HCT116 (cell line): ENCODE data around the gene GTF3C4. TPM values are rescaled to one million over a fixed set of nuclear protein-coding genes. Genes with fewer than 3 reads are reported as not detected.
"Not testable (repeated sequence)": the region's sequence is repeated elsewhere in the genome, so short reads cannot be mapped to it uniquely, and the experiment has no call there.

ENCODE experiments used
- ATAC-seq: fragments of 200-7000 bp; cut with Tn5 transposase; 2 replicates; pipeline ENCODE4 v1.9.1; 2020; ENCODE audit warnings: mild to moderate bottlenecking, moderate library complexity
- BruUV-seq: library from RNA; stranded (reverse); fragments of 400-500 nt; replicated peaks from 2 replicates; lab custom pipeline; 2021; lab: Mats Ljungman, UMichigan
- CTCF ChIA-PET: fragments of 300-600 bp; sonication (Branson Sonifier 250); formaldehyde crosslinking; loops from one replicate; lab custom pipeline; 2021; ENCODE audit warnings: antibody characterized with exemption; lab: Charles Lee
- POLR2A ChIA-PET: fragments of 300-600, 350-600 bp; sonication (Branson Sonifier 250); formaldehyde crosslinking; loops from one replicate; lab custom pipeline; 2021; ENCODE audit warnings: antibody characterized with exemption; lab: Charles Lee
- RAD21 ChIA-PET, 2 experiments: fragments of 300-600 bp; sonication (Branson Sonifier 250); formaldehyde crosslinking; loops; one replicate each; lab custom pipeline; 2023; ENCODE audit warnings: low total read pairs in 2 of 2; ENCODE audit not compliant: uncharacterized antibody in 2 of 2, unreplicated experiment in 2 of 2, low non-redundant PET in 1 of 2; lab: Charles Lee
- DNase-seq: peaks from one replicate; pipeline ENCODE4 v3.0.0-alpha.2; 2010; ENCODE audit warnings: low read depth, low spot score
- H2AFZ ChIP-seq: fragments of 200-600 bp; shearing (Covaris generic), sonication (generic); 2 replicates; pipeline ENCODE4 v1.6.1; 2017; ENCODE audit warnings: low read depth, mixed run types, mixed read lengths, antibody characterized with exemption, low read length; ENCODE audit not compliant: poor library complexity, severe bottlenecking
- H3K27ac ChIP-seq: 2 replicates; pipeline ENCODE4 v1.5.1; 2012; ENCODE audit warnings: low read depth, low read length
- H3K27me3 ChIP-seq: fragments of 200-600 bp; sonication (generic); 2 replicates; pipeline ENCODE4 v1.6.1; 2016; ENCODE audit warnings: mixed run types, low read length, mixed read lengths; ENCODE audit not compliant: insufficient read depth
- H3K36me3 ChIP-seq, 2 experiments: fragments of 200-500 bp in 1 of 2; fragments of 200-600 bp in 1 of 2; sonication (Bioruptor generic) in 1 of 2; sonication (generic) in 1 of 2; 2 replicates each; pipeline versions ENCODE4 v1.5.1 to v1.6.1; 2014 to 2016; ENCODE audit warnings: low read length in 2 of 2, inconsistent platforms in 1 of 2, mixed read lengths in 1 of 2, mixed run types in 1 of 2; ENCODE audit not compliant: insufficient read depth in 2 of 2, control insufficient read depth in 1 of 2
- H3K4me1 ChIP-seq, 2 experiments: fragments of 200-600 bp in 1 of 2; sonication (generic) in 1 of 2; 2 replicates each; pipeline versions ENCODE4 v1.5.1 to v1.6.1; 2012 to 2017; ENCODE audit warnings: low read length in 2 of 2, inconsistent platforms in 1 of 2, mild to moderate bottlenecking in 1 of 2, mixed read lengths in 1 of 2, mixed run types in 1 of 2, moderate library complexity in 1 of 2; ENCODE audit not compliant: insufficient read depth in 2 of 2, control insufficient read depth in 1 of 2
- H3K4me2 ChIP-seq: fragments of 200-600 bp; sonication (generic); 2 replicates; pipeline ENCODE4 v1.6.1; 2017; ENCODE audit warnings: mixed run types, low read length, mixed read lengths
- H3K4me3 ChIP-seq, 2 experiments: fragments of 200-600 bp in 1 of 2; sonication (generic) in 1 of 2; replicated peaks in 1 of 2; 2 replicates each; pipeline ENCODE4 v1.5.1; 2011 to 2016; ENCODE audit warnings: low read length in 2 of 2, control low read depth in 1 of 2, low read depth in 1 of 2, mild to moderate bottlenecking in 1 of 2, mixed read lengths in 1 of 2, mixed run types in 1 of 2
- H3K79me2 ChIP-seq: fragments of 200-600 bp; sonication (generic); 2 replicates; pipeline ENCODE4 v1.6.1; 2017; ENCODE audit warnings: mild to moderate bottlenecking, mixed run types, low read length, moderate library complexity, mixed read lengths; ENCODE audit not compliant: insufficient read depth
- H3K9ac ChIP-seq: fragments of 200-600 bp; sonication (generic); 2 replicates; pipeline ENCODE4 v1.6.1; 2016; ENCODE audit warnings: low read length, mixed read lengths
- H3K9me2 ChIP-seq: fragments of 200-600 bp; sonication (generic), shearing (Covaris generic); 2 replicates; pipeline ENCODE4 v1.6.1; 2017; ENCODE audit warnings: mixed run types, mild to moderate bottlenecking, moderate library complexity; ENCODE audit not compliant: insufficient read depth
- H3K9me3 ChIP-seq, 2 experiments: fragments of 200-500 bp in 1 of 2; fragments of 200-600 bp in 1 of 2; sonication (Bioruptor generic) in 1 of 2; sonication (generic) in 1 of 2; 2 replicates each; pipeline ENCODE4 v1.6.1; 2014 to 2017; ENCODE audit warnings: low read length in 2 of 2, mixed read lengths in 2 of 2, inconsistent platforms in 1 of 2, low read depth in 1 of 2, mild to moderate bottlenecking in 1 of 2, mixed run types in 1 of 2, moderate library complexity in 1 of 2; ENCODE audit not compliant: control insufficient read depth in 1 of 2, insufficient read depth in 1 of 2
- H4K20me1 ChIP-seq: fragments of 200-600 bp; sonication (generic), shearing (Covaris generic); 2 replicates; pipeline ENCODE4 v1.6.1; 2017; ENCODE audit warnings: mixed run types, mild to moderate bottlenecking, moderate library complexity; ENCODE audit not compliant: insufficient read depth
- ATF3 ChIP-seq: IDR thresholded peaks from 2 replicates; pipeline ENCODE4 v1.6.1; 2012
- EGR1 ChIP-seq: IDR thresholded peaks from 2 replicates; pipeline ENCODE4 v1.6.1; 2012; ENCODE audit warnings: low read depth
- ELF1 ChIP-seq: IDR thresholded peaks from 2 replicates; pipeline ENCODE4 v1.6.1; 2012; ENCODE audit warnings: low read depth, borderline replicate concordance
- POLR2AphosphoS5 ChIP-seq: IDR thresholded peaks from 2 replicates; pipeline ENCODE4 v1.6.1; 2011; ENCODE audit warnings: mild to moderate bottlenecking, low read depth, low read length, moderate library complexity
- SIN3A ChIP-seq: IDR thresholded peaks from 2 replicates; pipeline ENCODE4 v1.6.1; 2012; ENCODE audit warnings: low read depth
- SRF ChIP-seq: IDR thresholded peaks from 2 replicates; pipeline ENCODE4 v1.6.1; 2012; ENCODE audit warnings: low read depth
- YY1 ChIP-seq: IDR thresholded peaks from 2 replicates; pipeline ENCODE4 v1.6.1; 2011; ENCODE audit warnings: low read length, low read depth, moderate library complexity, mild to moderate bottlenecking; ENCODE audit not compliant: insufficient replicate concordance; ENCODE audit errors: extremely low read depth
- ZNF274 ChIP-seq: fragments of 200-500 bp; sonication (Bioruptor generic); IDR thresholded peaks from 2 replicates; pipeline ENCODE4 v1.6.1; 2014; ENCODE audit warnings: mild to moderate bottlenecking, low read depth, low read length, inconsistent platforms
- intact Hi-C: fragments of 100-400 bp; cut with micrococcal nuclease; formaldehyde crosslinking; loops from 2 replicates; pipeline ENCODE4 v1.10.0; 2022
- total RNA-seq: library from RNA; stranded (reverse); gene quantifications from one replicate; pipeline ENCODE4 v1.2.1, GENCODE V29; 2021; ENCODE audit not compliant: unreplicated experiment

The GTF3C4 gene
- total RNA-seq, 1 experiment from 2014 or later: 26.4 TPM

- H3K4me2 ChIP-seq, DNase-seq, H3K36me3 ChIP-seq, H3K9ac ChIP-seq, H3K9me2 ChIP-seq, POLR2A ChIA-PET, H3K79me2 ChIP-seq, H2AFZ ChIP-seq, H3K9me3 ChIP-seq, H3K27ac ChIP-seq, BruUV-seq, H3K4me3 ChIP-seq, H3K4me1 ChIP-seq, H4K20me1 ChIP-seq, RAD21 ChIA-PET, ATAC-seq, intact Hi-C loops, CTCF ChIA-PET: not testable (repeated sequence)
- H3K27me3 ChIP-seq: peaks cover 11% of the 10 kb centered on the region; the same call in 1 of the 2 replicates
Measured at GRCh38 chr9:132718381-132718928, 48.2 kb downstream of the GTF3C4 start.

- intact Hi-C loops: no loop called here
- H3K27me3 ChIP-seq: peaks cover 11% of the 10 kb centered on the region; the same call in 1 of the 2 replicates
- BruUV-seq: no TSS peak
- no peaks in the 10 kb centered on the region for H3K79me2 ChIP-seq
- ATAC-seq: no peak
- no peaks in the 10 kb centered on the region for H3K9me3 ChIP-seq
- POLR2A ChIA-PET: no interaction called here
- H3K9ac ChIP-seq: no peak overlapping the region
- no peak overlapping the region for H3K27ac ChIP-seq
- no peaks in the 10 kb centered on the region for H3K4me1 ChIP-seq
- no peak for TF ChIP-seq ELF1
- no peak for TF ChIP-seq SIN3A
- TF ChIP-seq POLR2AphosphoS5: no peak
- TF ChIP-seq YY1: no peak
- no peak for TF ChIP-seq ZNF274
- TF ChIP-seq SRF: no peak
- no peak for TF ChIP-seq EGR1
- TF ChIP-seq ATF3: no peak
- TF ChIP-seq, all 23 proteins: peak for 0
- Histone ChIP-seq H3K4me3 (no peak overlapping the region), H2AFZ (no peak overlapping the region), H3K9me2 (no peaks in the 10 kb centered on the region), H4K20me1 (no peaks in the 10 kb centered on the region), H3K4me2 (no peak overlapping the region), H3K36me3 (no peaks in the 10 kb centered on the region)
- RAD21 ChIA-PET: no interaction called here
- DNase-seq: no peak
- CTCF ChIA-PET: no interaction called here
Measured at GRCh38 chr9:132721661-132722060, 51.4 kb downstream of the GTF3C4 start.
